Sigmoid colon (tissue), 4 donors: Measurements from ENCODE around the gene WDR93.

ENCODE experiments used
- CTCF ChIP-seq, 4 experiments: fragments of 450-650 bp in 3 of 4; fragments of 200-600 bp in 1 of 4; IDR thresholded peaks; one replicate each; pipeline ENCODE4 v1.5.1; 2016 to 2019; ENCODE audit warnings: antibody characterized with exemption in 4 of 4, mild to moderate bottlenecking in 3 of 4, moderate library complexity in 2 of 4
- EP300 ChIP-seq, 4 donors: sonication (generic); formaldehyde crosslinking; IDR thresholded peaks; one replicate each; pipeline ENCODE4 v1.6.1; 2017; ENCODE audit warnings: antibody characterized with exemption in 4 of 4
- POLR2A ChIP-seq, 2 donors: fragments of 450-650 bp; IDR thresholded peaks; one replicate each; pipeline ENCODE4 v1.6.1; 2016; ENCODE audit warnings: antibody characterized with exemption in 2 of 2, mild to moderate bottlenecking in 2 of 2, moderate library complexity in 2 of 2

- no peak for TF ChIP-seq CTCF (IDR thresholded peaks at IDR 0.05)
- TF ChIP-seq EP300 (IDR thresholded peaks at IDR 0.05) = no peak
- no peak for TF ChIP-seq POLR2A (IDR thresholded peaks at IDR 0.05)
These were observed 78.8 kb downstream of the WDR93 start for GRCh38 chr15:89769366-89769765.
